AG09319 (cell line): Measurements from ENCODE around the gene OSGEPL1.
A peak's percentile ranks its signal among the peaks of the same experiment; 100 is the strongest.

ENCODE experiments used
- DNase-seq: peaks from one replicate; pipeline ENCODE4 v3.0.0-alpha.2; 2010; ENCODE audit warnings: low read depth; ENCODE audit errors: extremely low read depth
- TF ChIP-seq, protein P1 (sequence below): IDR thresholded peaks from 2 replicates; pipeline ENCODE4 v1.5.1; 2011; ENCODE audit warnings: low read depth, mild to moderate bottlenecking, inconsistent platforms, low read length, moderate library complexity

OSGEPL1 gene

DNA sequence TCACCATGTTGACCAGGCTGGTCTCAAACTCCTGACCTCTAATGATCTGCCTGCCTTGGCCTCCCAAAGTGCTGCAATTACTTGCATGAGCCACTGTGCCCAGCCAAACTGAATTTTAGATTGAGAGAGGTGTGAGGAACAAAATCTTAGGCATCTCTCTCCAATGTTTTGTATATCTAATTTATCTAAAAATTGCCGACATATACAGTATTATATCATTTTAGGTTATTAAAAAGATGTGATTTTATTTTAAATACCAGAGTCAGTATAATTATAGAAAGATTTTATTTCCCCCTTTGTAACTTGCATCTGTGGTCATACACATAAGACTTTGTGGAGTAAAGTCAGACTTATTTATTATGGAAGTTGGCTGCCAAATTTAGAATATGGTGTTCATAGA, 31.7 kb upstream of the OSGEPL1 start:
- DNase-seq, result no peak
- TF ChIP-seq, protein P1, sequence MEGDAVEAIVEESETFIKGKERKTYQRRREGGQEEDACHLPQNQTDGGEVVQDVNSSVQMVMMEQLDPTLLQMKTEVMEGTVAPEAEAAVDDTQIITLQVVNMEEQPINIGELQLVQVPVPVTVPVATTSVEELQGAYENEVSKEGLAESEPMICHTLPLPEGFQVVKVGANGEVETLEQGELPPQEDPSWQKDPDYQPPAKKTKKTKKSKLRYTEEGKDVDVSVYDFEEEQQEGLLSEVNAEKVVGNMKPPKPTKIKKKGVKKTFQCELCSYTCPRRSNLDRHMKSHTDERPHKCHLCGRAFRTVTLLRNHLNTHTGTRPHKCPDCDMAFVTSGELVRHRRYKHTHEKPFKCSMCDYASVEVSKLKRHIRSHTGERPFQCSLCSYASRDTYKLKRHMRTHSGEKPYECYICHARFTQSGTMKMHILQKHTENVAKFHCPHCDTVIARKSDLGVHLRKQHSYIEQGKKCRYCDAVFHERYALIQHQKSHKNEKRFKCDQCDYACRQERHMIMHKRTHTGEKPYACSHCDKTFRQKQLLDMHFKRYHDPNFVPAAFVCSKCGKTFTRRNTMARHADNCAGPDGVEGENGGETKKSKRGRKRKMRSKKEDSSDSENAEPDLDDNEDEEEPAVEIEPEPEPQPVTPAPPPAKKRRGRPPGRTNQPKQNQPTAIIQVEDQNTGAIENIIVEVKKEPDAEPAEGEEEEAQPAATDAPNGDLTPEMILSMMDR, result no peak

GRCh38 chr2:189791338-189792042, 28.9 kb upstream of the OSGEPL1 start:
- TF ChIP-seq, protein P1, result no peak
- no peak for DNase-seq

GRCh38 chr2:189783927-189784867, 21.6 kb upstream of the OSGEPL1 start, which contains the start of the genes ORMDL1 and PMS1:
Gene ORMDL1 (minus strand): TSS chr2:189784339. CDS start chr2:189782595, 1,744 bp downstream.
Gene PMS1 (plus strand): TSS chr2:189784450. CDS start chr2:189791810, 7,360 bp downstream.
- DNase-seq, result peak; percentile 87

GRCh38 chr2:189783451-189783926, 20.9 kb upstream of the OSGEPL1 start:
- no peak for DNase-seq
- TF ChIP-seq, protein P1, result no peak

More at GRCh38 chr2:189783927-189784867, 21.6 kb upstream of the OSGEPL1 start, which contains the start of the genes ORMDL1 and PMS1:
- TF ChIP-seq, protein P1, result no peak

- no peak for DNase-seq
These were observed 19.7 kb upstream of the OSGEPL1 start for GRCh38 chr2:189782221-189782671.

DNA sequence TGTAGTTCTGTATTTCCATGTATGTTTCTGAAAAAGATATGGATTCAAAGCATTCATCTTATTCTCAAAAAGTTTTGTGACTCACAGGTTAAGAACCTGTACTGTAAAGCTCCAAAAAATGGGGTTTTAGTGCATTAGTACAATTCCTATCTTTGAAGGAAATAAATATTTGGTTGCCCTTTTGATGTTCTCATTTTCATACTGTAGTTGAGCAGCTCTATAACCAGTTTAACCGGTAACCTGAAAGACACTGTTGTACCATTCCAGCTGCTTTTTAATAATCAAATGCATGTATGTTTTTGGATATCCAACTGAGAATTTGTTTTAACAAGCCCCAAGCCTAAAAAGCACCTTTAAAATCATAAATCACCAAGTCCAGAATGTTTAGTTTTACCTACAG, 9.6 kb upstream of the OSGEPL1 start:
- no peak for DNase-seq
- TF ChIP-seq, protein P1, result no peak

More at GRCh38 chr2:189782221-189782671, 19.7 kb upstream of the OSGEPL1 start:
- TF ChIP-seq, protein P1, result no peak
